GM19468 (cell line): Measurements from ENCODE around the gene CIAO2B.
"Not testable (repeated sequence)": the region's sequence is repeated elsewhere in the genome, so short reads cannot be mapped to it uniquely, and the experiment has no call there.

Source experiments
- ATAC-seq: cut with Tn5 transposase; IDR thresholded peaks from one replicate; pipeline ENCODE4 v1.9.1; 2021; ENCODE audit warnings: mild to moderate bottlenecking, moderate library complexity, moderate number of reproducible peaks; ENCODE audit not compliant: unreplicated experiment; ENCODE audit errors: extremely low read depth

Gene CIAO2B

GRCh38 chr16:66906916-66907836 is 27.0 kb downstream of the CIAO2B start:
- no peak for ATAC-seq

- ATAC-seq: no peak
These were observed 28.3 kb downstream of the CIAO2B start for GRCh38 chr16:66905633-66906539.

- ATAC-seq: no peak
These were observed 29.2 kb downstream of the CIAO2B start for GRCh38 chr16:66904846-66905632.

GRCh38 chr16:66904428-66904845 is 29.8 kb downstream of the CIAO2B start:
- no peak for ATAC-seq

GRCh38 chr16:66903544-66904427 is 30.4 kb downstream of the CIAO2B start:
- no peak for ATAC-seq

GRCh38 chr16:66902648-66903543 is 31.3 kb downstream of the CIAO2B start:
- no peak for ATAC-seq

GRCh38 chr16:66901626-66902025 is 32.6 kb downstream of the CIAO2B start:
- ATAC-seq: no peak

- no peak for ATAC-seq
These were observed 33.3 kb downstream of the CIAO2B start for GRCh38 chr16:66900721-66901441.

- no peak for ATAC-seq
These were observed 34.1 kb downstream of the CIAO2B start for GRCh38 chr16:66899945-66900710.

- no peak for ATAC-seq
These were observed 34.8 kb downstream of the CIAO2B start for GRCh38 chr16:66899310-66899944.

GRCh38 chr16:66898933-66899309 is 35.3 kb downstream of the CIAO2B start:
- ATAC-seq: no peak

- no peak for ATAC-seq
These were observed 36.0 kb downstream of the CIAO2B start for GRCh38 chr16:66898207-66898606.

GRCh38 chr16:66896682-66897081 is 37.5 kb downstream of the CIAO2B start:
- not testable (repeated sequence) for ATAC-seq

GRCh38 chr16:66895999-66896398 is 38.2 kb downstream of the CIAO2B start:
- ATAC-seq: no peak

GRCh38 chr16:66895689-66895979 is 38.6 kb downstream of the CIAO2B start:
- no peak for ATAC-seq

GRCh38 chr16:66894948-66895688 is 39.1 kb downstream of the CIAO2B start:
- ATAC-seq: peak; percentile 66
